Stimulated activated CD8-positive, alpha-beta memory T cell treated with anti-CD3 and anti-CD28 coated beads, Interleukin-12 subunit alpha, Interleukin-12 subunit beta, amount 100 ng/mL, for 4 hours (primary cell): ENCODE measurements around the gene FES.

Experiments used
- DNase-seq: peaks from one replicate; pipeline ENCODE4 v3.0.0-alpha.2; 2020; ENCODE audit warnings: low read depth

Gene FES

GRCh38 chr15:90930861-90931574, 46.7 kb downstream of the FES start:
- no peak for DNase-seq

- no peak for DNase-seq
These were observed 47.2 kb downstream of the FES start for GRCh38 chr15:90931575-90931827.

GRCh38 chr15:90931828-90932659, 47.7 kb downstream of the FES start, which contains the start of gene HDDC3:
Gene HDDC3 (minus strand): TSS chr15:90932549. CDS start chr15:90932540, 9 bp downstream.
- peak; percentile 79 for DNase-seq

- DNase-seq, result no peak
These were observed 48.3 kb downstream of the FES start for GRCh38 chr15:90932660-90932991.

GRCh38 chr15:90933301-90933700, 49.0 kb downstream of the FES start:
- DNase-seq, result no peak

- peak; percentile 66 for DNase-seq
These were observed 50.1 kb downstream of the FES start for GRCh38 chr15:90934256-90934948.

- DNase-seq, result peak; percentile 94
These were observed 50.8 kb downstream of the FES start, which contains the start of gene UNC45A for GRCh38 chr15:90934949-90935751. Gene UNC45A (plus strand): TSS chr15:90935285. CDS start chr15:90935325, 40 bp downstream.

- DNase-seq, result no peak
These were observed 52.5 kb downstream of the FES start for GRCh38 chr15:90936823-90937222.

GRCh38 chr15:90938261-90938660, 54.0 kb downstream of the FES start:
- no peak for DNase-seq

- DNase-seq, result no peak
These were observed 55.5 kb downstream of the FES start for GRCh38 chr15:90939756-90940155.

- no peak for DNase-seq
These were observed 56.7 kb downstream of the FES start for GRCh38 chr15:90941038-90941437.

GRCh38 chr15:90942354-90943120, 58.2 kb downstream of the FES start:
- DNase-seq, result no peak

GRCh38 chr15:90945091-90945490, 60.8 kb downstream of the FES start:
- DNase-seq, result no peak
